NCI-H524 treated with DMSO at 0.1 percent for 48 hours (cell line): ENCODE measurements around the gene FAM53B.
A peak's percentile ranks its signal among the peaks of the same experiment; 100 is the strongest.

Experiments used
- DNase-seq: peaks from one replicate; lab custom pipeline; 2025; lab: John Stamatoyannopoulos, UW

FAM53B gene

DNA sequence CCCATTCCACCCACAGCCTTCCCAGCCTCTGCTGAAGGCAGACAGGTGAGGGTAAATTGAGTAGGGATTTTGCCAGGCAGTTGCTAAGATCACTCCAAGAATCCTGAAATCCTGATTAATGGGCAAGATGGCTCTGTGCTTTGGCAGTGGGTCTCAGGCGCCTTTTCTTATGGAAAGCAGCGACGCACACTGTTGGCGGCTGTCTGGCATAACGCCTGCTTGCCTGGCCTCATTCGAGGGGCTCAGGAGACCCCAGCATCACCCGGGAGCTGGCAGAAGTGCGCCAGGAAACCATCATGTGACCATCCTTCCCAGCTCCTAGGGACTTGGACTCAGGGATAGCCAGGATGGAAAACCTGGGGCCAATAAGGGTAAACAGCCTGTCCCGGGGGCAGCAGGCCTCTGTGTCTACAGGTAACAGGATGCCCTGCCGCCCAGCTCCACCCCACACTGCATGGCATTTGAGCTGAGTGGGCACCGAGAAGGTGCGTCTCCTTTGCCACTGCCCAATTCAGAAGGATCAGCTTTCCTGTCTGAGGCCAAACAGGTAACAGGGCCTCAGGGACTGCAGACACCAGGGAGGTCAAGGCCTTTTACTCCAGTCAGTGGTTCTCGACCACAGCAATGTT lies 98.6 kb downstream of the FAM53B start:
- no peak for DNase-seq

DNA sequence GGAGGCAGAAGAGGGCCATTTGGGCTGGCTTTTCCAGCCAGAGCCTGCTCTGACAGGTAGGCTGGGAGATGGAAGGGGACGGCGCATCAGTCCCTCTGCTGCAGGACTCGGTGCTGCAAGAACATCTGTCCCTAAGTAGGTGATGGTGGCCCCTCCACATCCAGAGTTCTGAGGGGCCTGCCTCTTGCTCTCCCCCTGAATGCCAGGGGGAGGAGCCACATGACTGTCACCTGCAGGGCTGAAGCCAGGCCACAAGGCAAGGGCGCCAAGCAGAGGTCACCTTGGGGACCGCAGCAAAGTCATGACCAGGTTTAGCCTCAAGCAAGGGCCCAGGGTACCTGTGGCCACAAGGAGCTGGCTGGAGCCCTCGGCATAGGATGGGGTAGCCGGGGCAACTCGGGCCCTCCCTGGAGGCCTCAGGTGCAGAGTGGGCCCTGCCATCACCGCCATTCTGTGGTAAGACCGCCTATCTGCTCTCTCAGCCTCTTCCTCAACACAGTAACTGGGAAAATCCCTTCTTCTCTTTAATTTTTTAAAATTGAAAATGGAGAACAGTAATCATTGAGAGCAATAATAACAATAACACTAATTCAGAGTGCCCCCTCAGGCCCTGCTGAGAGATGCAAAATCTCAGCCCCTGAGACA lies 99.3 kb downstream of the FAM53B start:
- DNase-seq = no peak

DNA sequence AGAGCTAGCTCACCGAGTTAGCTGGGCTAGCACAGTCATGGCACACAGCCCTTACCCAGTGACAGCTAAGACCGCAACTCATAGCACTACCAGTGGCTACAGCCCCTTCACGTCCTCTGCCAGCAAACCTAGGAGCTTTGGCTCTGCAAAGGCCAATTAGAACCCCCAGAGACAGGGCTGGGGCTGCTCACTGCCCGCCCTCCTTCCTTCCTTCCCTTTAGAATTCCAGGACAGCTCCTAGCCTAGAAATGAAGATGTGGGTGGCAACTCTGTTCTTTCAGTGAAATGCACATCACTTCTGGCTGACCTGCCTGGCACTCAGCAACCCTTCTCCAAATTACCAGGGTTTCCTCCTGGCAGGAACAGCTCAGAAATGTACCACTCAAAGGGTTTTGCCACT lies 99.9 kb downstream of the FAM53B start:
- DNase-seq = no peak

DNA sequence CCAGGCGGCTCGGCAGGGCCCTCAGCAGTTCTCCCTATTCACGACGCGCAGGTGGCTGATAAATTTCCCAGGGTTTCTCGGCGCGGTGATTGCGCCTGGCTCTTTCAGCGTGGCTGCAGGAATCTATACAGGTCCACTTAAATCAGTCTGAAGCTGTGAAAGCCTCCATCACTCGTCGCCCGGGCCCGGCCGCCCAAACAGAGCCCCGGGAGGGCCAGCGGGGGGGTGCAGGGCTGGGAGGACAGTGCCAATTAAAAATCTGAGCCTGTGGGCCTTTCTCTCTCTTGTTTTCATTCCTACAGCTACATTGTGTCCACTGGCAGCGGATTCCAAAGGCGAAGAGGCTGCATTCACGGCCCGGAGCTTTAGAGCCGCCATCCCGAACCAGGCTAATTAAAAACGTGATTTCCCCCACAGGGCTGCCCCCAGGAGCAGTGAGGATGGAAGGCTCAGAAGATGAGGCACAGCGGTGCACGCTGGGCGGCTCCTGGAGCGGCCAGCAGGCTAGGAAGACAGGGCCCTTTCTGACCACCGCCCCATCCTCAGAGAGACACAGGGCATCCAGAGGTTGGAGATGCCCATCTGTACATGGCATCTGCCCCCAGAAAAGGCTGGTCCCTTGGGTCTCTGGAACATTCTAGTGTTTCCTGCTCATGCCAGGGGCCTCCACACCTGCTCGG lies 100.7 kb downstream of the FAM53B start:
- DNase-seq = no peak

DNA sequence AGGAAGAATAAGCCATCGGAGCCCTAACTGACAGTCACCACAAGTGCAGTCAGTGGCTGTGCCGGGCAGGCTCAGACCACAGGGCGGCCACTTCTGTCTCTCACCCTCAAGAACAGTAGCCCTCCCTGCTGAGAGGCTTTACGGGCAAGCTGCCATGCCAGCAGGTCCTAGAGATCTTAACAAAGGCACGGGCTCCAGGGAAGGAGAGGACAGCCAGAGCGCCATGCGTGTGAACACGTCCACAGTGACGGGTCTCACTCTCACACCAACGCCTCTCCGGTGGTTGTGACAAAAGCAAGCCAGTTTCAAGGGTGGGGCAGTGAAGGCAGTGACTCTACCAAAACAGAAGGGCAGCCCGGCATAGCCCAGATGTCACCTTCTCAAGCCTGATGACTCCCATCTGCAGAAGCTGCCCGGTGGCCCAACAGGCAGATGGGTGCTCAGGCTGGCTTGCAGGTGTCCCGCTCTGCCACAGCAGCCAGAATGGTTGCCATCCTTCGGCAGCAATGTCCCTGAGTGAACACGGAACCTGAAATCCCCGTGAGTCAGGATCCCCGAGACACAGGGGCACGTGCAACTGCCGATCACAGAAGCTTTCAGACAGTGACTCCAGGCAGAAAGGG lies 102.0 kb downstream of the FAM53B start:
- DNase-seq = peak; percentile 11

DNA sequence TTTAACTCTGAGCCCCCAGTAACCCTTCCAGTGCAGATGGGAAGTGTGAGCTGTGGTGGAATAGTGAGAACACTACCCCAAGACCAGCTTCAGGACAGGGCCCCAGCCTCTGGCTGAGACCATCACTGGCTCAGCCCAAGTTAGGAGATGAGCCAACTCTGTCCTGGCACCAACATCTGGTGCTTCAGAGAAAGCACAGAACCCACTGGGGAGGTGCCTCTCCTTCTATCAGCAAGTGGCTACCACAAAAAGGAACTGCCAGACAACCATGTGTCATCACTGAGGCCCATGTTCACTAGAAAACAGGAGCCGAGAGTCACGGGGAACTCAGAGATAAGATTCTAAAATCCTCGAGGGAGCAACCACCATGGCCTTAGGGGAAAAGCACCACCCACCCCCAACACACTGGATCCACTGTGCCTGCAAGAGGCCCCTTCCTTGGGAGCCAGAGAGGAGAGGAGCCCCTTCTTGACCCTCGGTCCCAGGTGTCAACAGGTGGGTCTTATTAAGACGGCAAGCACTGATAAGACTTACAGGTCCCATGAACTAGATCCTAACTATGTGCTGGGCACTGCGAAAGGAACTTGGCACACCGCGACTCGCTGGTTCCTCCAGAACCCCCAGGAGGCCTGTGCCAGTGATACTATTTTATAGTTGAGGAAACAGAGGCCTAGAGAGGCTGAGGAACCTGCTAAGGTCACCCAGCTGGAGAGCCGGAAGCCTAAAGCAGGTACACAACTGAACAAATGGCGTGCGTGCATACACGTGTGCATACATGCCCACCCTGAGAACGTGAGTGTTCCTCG lies 102.7 kb downstream of the FAM53B start:
- DNase-seq = no peak

DNA sequence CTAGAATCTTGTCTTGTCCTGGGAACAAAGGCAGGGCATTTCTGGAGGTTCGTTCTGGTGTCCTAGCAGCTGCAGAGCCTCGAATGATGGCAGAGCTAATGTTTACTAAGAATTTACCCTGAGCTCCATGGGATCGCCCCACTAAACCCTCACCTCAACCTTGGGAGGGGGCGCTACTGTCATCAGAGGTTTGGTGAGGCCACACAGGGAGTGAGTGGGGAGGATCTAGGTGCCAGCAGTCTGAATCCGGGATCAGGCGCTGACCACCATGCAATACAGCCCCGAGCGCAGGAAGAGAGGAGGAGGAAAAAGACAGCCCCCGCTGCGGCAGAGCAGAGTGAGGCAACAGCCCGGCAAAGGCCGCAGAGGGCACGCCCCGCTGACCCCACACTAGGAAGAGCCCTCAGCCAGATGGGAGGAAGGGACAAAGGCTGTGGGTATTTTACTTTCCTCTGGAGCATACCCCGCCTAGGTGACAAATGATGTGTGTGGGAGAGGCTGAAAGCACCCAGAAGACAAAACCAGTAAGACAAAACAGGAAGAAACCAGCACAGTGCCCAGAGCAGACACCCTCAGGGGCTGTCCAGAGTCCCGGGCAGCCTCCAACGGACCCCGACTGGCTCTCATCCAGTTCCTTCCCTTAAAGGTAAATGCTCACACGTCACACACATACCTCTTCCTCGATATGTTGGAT lies 103.5 kb downstream of the FAM53B start:
- no peak for DNase-seq

DNA sequence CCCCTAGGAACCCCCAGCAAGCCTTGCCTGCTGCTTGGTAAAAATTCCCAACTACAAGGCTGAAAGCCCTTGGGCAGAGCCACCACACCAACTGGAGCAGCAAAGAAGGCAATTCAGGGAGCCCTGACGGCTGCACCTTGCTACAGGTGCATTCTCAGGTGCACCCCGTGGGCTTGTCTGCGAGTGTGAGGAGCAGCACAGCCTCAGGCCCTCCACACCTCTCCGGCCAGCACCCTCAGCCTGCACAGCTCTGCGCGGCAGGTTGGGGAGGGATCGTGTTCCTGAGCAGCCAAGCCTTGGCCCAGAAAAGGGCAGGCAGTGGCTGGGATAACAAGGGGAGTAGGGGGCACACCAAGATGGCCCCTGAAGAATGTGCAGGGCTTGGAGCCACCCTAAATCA lies 104.1 kb downstream of the FAM53B start:
- DNase-seq = no peak

DNA sequence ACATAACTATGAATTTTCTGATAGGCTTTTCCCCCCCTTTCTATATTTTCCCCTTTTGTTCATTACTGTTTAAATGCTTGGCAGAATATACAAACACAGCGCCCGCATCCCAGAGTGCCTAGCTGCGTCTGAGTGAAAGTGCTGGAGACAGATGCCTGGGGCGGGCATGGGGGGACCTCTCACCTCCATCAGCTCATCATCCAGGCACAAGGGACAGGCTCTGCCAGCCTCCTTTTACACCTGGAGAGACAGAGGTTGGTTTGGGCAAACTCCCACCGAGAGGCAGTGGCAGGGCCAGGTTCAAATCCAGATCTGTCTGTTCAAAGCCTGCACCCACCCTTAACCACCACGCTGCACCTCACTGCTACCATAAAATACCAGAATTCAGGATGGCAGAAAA lies 104.5 kb downstream of the FAM53B start:
- no peak for DNase-seq

DNA sequence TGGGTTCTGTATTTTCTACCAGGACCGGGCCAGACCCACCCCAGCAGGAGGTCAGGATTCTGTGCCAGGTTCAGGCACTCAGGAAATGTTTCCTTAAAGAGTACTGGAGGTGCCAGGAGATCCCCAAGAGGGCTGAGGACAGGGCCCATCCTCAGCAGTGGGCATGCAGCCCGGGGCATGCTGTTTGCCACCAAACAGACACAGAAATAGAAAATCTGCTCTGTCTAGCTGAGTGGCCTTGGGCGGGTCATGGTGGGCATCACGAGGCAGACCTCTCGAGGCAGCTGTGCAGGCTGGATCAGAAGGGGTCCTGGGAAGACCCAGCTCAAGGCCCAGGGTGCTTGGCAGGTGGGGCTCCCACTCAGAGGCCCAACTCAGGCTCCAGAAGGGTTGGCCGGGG lies 105.0 kb downstream of the FAM53B start:
- DNase-seq = no peak

DNA sequence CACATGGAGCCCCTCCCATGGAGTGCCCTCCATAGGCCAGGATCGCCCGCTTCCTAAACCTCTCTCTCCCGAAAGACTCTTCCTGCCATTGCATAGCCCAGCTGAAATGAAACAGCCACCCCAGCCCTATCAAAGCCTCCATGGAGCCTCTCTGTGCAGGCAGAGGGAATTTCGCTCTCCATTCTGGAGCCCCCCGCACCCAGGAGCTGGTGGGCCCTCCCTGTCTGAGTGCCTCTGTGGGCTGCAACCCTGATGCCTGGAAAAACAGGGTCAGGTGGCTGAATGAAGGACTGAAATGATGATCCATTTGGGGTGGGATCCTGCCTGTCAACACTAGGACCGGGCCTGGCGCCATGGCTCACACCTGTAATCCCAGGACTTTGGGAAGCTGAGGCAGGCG lies 106.4 kb downstream of the FAM53B start:
- DNase-seq = no peak

DNA sequence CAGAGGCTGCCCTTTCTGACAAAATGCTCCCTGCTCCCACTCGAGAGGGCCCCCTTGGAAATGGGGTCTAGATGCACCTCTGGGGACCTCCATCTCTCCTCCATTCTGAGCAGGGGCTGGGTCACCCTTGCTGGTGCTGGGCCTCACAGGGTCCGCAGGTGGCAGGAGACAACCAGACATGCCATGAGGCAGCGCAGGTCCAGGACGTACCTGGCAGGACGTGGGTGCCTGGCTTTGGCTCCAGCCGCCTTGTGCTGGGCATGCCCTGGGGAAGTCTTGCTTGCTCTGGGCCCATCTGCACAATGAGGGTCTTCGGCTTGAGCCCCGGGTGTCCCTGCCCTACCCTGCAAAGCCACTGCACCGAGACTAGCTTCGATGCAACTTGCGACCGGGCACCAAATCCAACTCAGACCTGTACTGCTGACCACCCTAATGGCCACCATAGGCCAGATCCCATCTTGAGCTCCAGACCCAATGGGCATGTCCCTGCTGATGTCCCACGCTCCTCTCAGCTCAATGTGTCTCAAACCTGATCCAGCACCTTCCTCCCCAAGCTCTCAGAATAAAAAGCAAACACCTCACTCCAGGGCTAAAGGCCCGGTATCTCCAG lies 107.0 kb downstream of the FAM53B start:
- no peak for DNase-seq

DNA sequence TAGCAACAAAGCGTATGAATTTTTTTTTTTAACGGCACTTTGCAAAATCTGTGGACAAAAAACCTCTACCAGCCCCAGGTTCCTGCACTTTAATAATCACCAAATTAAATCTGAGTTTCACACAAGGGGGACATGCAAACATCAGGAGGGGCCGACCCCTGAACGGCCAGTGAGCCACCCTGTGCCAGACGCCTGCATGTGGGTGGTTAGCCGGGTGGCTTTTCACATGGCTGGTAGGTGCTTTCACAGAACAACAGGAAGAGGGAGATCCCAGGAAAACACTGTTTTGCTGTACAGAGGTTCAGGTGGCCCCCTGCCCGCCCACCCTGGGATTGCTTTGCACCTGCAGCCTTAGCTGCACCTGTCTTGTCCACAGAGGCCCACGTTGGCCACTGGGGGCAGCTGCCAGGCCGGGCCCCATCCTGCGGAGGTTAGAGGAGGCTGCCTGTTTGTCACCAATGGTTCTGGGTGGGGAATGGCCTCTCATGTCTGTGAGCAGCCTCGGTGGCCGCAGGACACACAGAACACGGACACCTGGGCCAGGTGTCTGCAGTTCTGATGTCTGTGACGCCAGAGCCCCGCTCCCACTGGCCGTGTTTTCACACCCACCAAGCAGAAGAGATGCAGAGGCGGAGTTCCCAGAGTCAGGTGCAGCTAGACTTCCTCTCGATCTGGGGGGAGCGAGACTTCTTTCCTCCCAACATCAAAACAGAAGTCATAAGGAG lies 107.7 kb downstream of the FAM53B start:
- DNase-seq = no peak

DNA sequence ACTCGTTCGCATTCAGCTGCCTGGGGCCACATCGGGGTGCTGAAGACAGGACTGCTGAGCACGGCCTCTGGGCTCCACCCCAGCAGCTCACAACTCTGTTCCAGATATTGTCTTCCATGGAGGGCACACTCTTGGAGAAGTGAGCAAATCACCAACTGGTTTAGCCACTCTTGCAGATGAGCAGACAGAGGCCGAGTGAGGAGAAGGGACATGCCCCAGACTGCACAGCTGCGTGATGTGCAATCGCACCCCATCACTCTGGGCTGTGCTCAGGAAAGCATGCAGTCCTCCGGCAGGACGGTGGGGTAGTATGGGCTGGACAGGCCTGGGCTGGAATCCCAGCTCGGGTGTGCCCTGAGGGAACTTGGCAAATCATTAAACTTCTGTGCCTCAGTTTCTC lies 111.6 kb downstream of the FAM53B start:
- no peak for DNase-seq

DNA sequence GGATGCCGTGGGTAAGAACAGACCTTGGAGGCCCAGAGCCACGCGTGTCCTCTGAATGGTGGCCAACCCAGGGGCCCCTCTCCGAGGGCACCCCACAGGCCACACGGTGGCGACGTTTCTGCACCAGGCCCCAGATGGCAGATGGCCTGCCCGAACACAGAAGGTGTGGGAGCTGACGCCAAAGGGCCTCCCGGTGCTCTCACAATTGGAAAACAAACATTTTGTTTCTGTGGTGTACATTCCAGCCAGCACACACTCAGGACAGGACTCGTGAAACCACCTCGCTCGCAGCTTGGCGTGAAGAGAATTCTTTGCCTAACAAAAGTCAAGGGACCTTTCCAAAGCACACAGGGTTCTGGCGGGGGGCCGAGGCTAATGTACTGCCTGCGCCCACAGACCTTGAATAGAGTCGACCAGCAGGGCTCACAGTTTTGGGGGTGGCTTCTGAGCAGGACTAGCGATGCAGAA lies 112.1 kb downstream of the FAM53B start:
- peak; percentile 3 for DNase-seq

DNA sequence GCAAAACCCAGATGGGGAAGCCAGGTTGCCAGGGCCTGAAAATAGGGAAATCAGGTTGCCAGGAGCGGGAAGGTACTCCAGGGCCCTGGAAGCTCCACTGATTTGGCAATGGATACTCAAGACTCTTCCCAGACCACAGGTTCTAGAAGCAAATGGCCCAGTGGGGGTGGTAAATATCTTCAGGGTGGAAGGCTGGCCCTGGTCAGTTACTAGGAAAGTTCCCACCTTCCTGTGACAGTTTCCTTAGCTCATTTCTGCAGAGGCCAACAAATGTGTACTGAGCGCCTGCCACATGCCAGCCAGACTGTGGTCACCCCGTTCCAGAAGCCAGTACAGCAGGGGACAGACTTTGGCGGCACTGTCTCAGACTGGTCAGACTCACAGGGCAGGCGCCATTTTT lies 113.6 kb downstream of the FAM53B start:
- DNase-seq = no peak

DNA sequence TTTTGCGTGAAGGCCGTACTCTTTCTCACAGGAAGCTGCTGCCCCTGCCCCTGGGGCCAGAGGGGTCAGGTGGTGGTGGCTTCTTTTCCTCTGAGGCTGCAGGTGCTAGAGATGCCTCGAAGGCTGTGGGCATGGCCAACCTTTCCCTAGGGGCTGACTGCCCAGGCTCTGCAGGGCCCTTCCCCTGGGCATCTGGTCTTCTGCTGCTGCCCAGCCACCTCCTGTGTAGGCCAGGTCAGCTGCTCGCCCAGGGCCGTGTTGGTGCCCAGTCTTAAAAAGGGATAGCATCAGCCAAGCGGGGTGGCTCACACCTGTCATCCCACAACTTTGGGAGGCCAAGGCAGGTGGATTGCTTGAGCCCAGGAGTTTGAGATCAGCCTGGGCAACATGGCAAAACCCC lies 114.3 kb downstream of the FAM53B start:
- no peak for DNase-seq

DNA sequence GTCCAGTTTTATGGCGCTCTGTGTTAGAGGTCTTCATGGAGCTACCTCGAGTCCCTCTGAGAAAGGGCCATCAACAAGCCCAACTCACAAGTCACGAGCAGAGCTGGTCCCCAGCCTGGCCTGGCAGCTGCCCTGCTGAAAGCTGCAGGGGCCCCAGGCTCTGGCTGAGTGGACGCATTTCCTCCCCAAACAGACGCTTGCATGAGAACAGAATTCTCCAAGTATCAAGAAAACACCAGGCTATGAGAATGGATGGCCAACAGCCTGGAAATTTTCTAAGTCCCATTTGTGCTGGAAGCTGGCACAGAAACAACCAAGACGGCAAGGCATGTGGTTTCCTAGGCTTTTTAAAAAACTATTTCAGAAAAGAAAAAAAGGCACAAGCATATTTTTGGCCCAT lies 114.8 kb downstream of the FAM53B start:
- no peak for DNase-seq

DNA sequence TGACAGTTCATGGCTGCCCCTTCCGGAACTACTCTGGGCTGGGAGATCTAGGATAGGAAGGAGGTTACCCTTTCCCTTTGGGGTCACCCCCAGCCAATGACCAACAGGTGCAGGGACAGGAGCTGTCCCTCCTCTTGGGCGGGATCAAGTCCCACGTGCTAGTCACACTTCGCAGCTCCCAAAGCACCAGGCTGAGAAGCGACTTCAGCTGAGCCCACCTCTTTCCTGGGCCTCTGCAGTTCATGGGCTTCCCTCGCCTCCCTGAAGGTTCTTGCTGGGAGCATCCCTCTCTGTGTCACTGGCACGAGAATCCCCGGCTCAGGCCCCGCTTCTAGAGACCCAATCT lies 115.5 kb downstream of the FAM53B start:
- DNase-seq = no peak

DNA sequence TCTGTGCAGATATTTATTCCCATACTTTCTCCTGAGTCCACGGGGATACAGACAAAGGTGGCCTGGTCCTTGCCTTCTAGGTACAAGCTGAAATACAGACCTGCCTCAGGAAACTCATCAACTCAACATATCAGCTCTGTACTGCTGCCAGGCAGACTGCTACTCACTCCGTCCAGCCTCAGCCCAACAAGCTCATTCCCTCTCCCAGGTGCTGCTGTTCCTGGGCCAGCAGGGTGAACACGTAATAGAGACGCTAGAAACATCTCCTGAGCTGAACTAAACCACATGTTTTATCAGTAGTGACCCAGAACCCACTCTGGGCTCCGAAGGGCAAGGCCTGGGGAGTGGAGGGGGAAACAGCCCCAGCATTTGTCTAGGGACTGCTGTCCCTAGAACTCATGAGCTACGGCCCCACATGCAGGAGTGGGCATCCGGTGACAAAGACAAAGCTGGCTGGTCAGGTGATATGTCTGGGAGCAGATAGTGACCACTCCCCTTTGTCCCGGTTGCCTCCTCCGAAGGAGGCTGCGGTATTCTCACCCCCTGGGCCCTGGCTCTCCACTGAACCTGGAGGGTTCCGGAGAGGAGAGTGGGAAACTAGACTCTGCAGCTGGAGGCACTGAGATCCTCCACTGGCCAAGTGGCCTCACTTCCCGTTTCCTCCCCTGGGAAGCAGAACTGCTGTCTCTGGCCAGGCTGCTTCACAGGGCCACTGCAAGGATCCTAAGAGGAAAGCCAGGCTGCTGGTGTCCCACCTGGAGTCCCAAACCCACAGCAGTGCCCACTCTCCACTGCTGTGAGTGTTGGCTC lies 116.1 kb downstream of the FAM53B start:
- no peak for DNase-seq
